ENCODE results near the gene DEGS2.

DNA sequence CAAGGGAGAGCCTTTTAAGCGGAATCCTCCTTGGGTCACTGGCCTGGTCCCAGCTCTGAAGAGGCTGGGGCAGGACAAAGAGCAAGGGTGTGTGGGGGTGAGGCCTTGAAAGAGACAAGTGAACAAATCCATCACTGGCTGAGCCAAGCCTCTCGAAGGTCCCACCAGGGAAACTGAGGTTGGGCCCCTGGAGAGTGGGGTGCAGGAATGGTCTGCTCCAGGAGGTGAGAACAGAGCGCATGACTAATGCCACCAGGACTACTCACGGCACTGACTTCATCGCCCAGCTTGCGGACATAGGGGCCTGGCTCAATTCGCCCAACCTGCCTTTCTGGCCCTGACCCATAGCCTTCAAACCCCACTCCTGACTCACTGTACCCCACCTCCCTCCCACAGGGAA is 19.2 kb upstream of the DEGS2 start:
- no peak for TF ChIP-seq TARDBP (IDR thresholded peaks at IDR 0.05)
- no peak for TF ChIP-seq ARNT (IDR thresholded peaks at IDR 0.05)
- no peak for TF ChIP-seq LEF1 (IDR thresholded peaks at IDR 0.05; ENCODE audit: borderline replicate concordance)
- TF ChIP-seq FOXM1 (IDR thresholded peaks at IDR 0.05; ENCODE audit: borderline replicate concordance): no peak
- TF ChIP-seq SP1 (IDR thresholded peaks at IDR 0.05): no peak
- TF ChIP-seq ELF4 (IDR thresholded peaks at IDR 0.05): no peak
- TF ChIP-seq NFRKB (IDR thresholded peaks at IDR 0.05): no peak
- TF ChIP-seq L3MBTL2 (conservative IDR thresholded peaks at IDR 0.05): no peak
- no peak for TF ChIP-seq FOXK2 (IDR thresholded peaks at IDR 0.05)
- TF ChIP-seq, protein P1, sequence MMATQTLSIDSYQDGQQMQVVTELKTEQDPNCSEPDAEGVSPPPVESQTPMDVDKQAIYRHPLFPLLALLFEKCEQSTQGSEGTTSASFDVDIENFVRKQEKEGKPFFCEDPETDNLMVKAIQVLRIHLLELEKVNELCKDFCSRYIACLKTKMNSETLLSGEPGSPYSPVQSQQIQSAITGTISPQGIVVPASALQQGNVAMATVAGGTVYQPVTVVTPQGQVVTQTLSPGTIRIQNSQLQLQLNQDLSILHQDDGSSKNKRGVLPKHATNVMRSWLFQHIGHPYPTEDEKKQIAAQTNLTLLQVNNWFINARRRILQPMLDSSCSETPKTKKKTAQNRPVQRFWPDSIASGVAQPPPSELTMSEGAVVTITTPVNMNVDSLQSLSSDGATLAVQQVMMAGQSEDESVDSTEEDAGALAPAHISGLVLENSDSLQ (IDR thresholded peaks at IDR 0.05): no peak
- TF ChIP-seq SUZ12 (IDR thresholded peaks at IDR 0.05): no peak
- TF ChIP-seq ZNF384 (IDR thresholded peaks at IDR 0.05): no peak
- TF ChIP-seq BHLHE40 (IDR thresholded peaks at IDR 0.05; ENCODE audit: borderline replicate concordance): no peak
- no peak for TF ChIP-seq FOXA1 (IDR thresholded peaks at IDR 0.05)

All from HEK293T (cell line).